GM12865 (cell line): ENCODE results near the gene POLD3.

Experiments
- DNase-seq: peaks from one replicate; pipeline ENCODE4 v3.0.0; 2010; ENCODE audit warnings: low read depth
- H3K4me3 ChIP-seq: 2 replicates; pipeline ENCODE4 v1.5.1; 2011; ENCODE audit warnings: mild to moderate bottlenecking, low read depth, low read length, control low read depth
- TF ChIP-seq, protein P1 (sequence below): IDR thresholded peaks from 2 replicates; pipeline ENCODE4 v1.5.1; 2011; ENCODE audit warnings: low read length, control low read depth, low read depth, inconsistent platforms; ENCODE audit not compliant: insufficient read depth; ENCODE audit errors: missing control alignments

The POLD3 gene, protein sequence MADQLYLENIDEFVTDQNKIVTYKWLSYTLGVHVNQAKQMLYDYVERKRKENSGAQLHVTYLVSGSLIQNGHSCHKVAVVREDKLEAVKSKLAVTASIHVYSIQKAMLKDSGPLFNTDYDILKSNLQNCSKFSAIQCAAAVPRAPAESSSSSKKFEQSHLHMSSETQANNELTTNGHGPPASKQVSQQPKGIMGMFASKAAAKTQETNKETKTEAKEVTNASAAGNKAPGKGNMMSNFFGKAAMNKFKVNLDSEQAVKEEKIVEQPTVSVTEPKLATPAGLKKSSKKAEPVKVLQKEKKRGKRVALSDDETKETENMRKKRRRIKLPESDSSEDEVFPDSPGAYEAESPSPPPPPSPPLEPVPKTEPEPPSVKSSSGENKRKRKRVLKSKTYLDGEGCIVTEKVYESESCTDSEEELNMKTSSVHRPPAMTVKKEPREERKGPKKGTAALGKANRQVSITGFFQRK

DNA sequence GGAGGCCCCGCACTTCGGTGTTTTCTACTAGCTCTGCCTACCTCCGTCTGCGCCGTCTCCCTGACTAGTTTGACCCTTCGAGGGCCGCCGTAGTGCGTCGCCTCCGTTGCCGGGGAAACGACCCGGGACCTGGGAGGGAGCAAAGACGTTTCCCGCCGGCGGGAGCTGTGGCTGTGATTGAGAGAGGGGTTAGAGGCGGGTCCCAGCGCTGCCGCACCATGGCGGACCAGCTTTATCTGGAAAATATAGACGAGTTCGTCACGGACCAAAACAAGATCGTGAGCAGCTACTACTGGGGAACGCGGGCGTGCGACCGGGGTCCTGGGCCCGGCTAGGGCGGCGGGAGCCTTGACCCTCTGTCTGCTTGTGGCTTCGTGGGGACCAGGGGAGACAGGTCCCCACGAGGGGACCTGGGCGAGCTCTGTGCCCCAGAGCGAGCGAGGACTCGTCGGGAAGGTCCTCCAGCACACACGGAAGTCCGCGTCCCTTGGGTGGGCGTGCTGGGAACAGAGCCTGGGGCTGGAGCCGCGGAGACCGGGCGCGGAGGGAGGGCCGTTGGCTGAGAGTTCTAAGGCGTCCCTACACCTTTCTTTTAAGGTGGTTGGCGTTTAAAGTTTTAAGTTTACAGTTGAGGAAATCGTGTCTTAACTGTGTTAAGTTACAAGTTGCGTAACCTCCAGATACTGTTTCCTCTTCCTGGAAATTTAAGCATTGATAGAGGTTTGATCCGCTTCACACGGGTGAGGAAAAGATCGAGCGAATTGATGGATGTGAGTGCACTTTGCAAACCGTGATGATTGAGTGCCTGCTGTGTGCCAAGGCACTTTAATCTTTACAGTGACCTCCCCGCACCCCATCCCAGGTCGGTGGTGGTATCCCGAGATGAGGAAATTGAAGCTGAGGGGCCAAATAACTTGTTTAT, at the start of gene POLD3:
POLD3 (plus strand) TSS at position 142 of the 922 bp plus-strand sequence; CDS start at position 219, 77 bp downstream.
- TF ChIP-seq, protein P1, sequence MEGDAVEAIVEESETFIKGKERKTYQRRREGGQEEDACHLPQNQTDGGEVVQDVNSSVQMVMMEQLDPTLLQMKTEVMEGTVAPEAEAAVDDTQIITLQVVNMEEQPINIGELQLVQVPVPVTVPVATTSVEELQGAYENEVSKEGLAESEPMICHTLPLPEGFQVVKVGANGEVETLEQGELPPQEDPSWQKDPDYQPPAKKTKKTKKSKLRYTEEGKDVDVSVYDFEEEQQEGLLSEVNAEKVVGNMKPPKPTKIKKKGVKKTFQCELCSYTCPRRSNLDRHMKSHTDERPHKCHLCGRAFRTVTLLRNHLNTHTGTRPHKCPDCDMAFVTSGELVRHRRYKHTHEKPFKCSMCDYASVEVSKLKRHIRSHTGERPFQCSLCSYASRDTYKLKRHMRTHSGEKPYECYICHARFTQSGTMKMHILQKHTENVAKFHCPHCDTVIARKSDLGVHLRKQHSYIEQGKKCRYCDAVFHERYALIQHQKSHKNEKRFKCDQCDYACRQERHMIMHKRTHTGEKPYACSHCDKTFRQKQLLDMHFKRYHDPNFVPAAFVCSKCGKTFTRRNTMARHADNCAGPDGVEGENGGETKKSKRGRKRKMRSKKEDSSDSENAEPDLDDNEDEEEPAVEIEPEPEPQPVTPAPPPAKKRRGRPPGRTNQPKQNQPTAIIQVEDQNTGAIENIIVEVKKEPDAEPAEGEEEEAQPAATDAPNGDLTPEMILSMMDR: no peak
- H3K4me3 ChIP-seq: peak within 1 kb of the TSS; percentile 77
- peak; percentile 92 for DNase-seq

DNA sequence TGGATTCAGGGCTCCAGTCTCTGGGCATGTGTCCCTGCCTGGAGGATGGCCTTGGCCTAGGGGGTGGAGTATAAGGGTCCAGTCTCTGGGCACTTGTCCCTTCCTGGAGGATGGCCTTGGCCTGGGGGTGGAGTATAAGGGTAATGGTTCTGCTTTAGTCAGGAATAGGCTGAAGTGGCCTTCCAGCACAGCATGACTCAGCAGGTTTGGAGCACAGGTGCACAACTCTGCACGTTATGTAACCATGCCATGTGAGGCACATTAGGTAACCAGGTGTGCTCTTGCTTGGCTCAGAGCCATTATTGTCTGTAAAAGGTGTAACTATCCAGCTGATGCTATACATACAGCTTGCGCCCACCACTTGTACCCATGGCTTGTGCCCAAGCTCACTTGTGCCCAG, 48.4 kb upstream of the POLD3 start:
- no peak for DNase-seq
- TF ChIP-seq, protein P1: no peak
- no peak overlapping the region for H3K4me3 ChIP-seq

DNA sequence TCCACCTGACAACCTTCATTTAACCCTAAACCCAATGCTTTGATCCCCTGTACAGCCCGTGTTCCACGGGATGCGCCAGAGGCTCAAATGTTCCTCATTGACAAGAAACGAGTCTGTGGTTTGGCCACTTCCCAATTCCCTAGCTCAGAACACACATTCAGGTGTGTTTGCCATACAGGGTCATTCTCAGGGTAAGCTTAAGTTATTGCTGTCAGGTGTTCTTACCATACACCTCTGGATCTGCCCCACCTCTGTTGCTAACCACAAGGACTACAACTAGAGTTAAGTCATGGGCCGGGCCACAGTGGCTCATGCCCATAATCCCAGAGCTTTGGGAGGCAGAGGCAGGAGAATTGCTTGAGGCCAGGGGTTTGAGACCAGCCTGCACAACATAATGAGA, 45.6 kb upstream of the POLD3 start:
- no peak for DNase-seq
- TF ChIP-seq, protein P1: no peak
- H3K4me3 ChIP-seq: no peak overlapping the region

DNA sequence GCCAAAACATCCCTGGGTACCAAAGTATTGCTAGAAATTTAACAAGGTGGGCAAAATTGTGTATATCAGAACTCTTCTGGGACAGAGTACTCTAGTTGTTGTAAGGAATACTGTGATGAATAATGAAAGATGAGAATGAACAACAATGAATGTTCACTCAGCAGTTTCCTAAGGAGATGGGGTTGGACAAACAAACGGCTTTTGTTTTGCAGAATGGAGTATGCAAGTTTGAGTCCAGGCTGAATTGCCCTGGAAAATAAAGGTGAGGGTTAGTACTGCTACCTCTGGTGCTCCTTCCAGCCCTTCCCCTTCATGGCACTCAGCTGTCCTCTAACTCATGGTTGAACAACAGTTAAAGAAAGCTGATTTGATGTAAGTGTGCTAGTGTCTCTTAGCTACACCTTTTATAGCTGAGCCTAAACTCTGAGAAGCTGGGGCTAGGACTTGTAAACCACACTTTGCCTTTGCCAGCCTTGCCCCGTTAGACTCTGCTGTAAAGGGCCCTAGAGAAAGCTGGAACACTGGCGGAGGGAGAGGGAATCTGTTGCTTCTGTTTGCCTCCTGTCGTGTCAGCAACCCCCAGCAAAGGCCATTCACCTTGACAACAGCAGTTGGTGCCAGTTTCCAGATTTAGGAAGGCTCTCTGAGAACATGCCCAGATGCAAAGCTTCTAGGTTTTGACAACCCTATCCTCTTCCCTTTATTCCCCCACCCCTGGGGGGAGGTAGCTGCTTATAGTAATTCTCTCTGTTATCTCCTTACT, 41.2 kb upstream of the POLD3 start:
- TF ChIP-seq, protein P1: no peak
- H3K4me3 ChIP-seq: no peak overlapping the region
- no peak for DNase-seq

DNA sequence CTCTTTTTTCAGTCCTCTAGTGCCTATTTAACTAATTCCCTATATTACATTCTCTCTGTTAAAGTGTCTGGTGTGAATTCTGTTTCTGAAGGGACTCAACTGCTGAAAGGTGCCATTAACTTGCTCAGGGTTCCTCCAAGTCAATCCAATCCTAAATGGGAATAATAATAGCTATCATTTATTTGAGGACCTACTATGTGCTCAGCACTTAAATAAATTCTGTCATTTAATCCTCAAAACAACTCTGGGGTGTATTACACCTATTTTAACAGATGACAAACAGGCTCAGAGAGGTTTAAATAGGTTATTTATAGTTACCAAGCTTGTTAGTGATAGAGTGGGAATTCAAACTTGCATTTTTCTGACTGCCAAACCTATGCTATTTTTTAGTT, 40.6 kb upstream of the POLD3 start:
- TF ChIP-seq, protein P1: no peak
- DNase-seq: no peak
- no peak overlapping the region for H3K4me3 ChIP-seq

DNA sequence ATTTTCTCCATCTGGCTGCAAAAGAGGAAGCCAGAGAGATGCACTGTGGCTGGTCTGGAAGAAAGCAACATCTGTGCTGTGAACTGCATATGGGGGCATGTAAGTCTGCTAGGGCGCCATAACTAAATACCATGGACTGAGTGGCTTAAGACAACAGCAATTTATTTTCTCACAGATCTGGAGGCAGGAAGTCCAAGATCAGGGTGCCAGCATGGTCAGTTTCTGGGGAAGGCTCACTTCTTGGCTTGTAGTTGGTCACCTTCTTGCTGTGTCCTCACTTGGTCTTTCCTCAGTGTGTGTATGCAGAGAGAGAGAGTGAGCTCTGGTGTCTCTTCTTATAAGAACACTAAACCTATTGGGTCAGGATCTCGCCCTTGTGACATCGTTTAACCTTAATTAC, 34.9 kb upstream of the POLD3 start:
- TF ChIP-seq, protein P1: no peak
- no peak for DNase-seq
- no peak overlapping the region for H3K4me3 ChIP-seq
